SH-SY5Y (cell line): ENCODE data around the gene EIF2B4.

ENCODE experiments used
- GATA2 ChIP-seq: IDR thresholded peaks from 2 replicates; pipeline ENCODE4 v1.6.1; 2011; ENCODE audit warnings: mild to moderate bottlenecking, low read depth, low read length
- GATA3 ChIP-seq: IDR thresholded peaks from 2 replicates; pipeline ENCODE4 v1.6.1; 2011; ENCODE audit warnings: low read depth, mild to moderate bottlenecking, low read length, moderate library complexity

DNA sequence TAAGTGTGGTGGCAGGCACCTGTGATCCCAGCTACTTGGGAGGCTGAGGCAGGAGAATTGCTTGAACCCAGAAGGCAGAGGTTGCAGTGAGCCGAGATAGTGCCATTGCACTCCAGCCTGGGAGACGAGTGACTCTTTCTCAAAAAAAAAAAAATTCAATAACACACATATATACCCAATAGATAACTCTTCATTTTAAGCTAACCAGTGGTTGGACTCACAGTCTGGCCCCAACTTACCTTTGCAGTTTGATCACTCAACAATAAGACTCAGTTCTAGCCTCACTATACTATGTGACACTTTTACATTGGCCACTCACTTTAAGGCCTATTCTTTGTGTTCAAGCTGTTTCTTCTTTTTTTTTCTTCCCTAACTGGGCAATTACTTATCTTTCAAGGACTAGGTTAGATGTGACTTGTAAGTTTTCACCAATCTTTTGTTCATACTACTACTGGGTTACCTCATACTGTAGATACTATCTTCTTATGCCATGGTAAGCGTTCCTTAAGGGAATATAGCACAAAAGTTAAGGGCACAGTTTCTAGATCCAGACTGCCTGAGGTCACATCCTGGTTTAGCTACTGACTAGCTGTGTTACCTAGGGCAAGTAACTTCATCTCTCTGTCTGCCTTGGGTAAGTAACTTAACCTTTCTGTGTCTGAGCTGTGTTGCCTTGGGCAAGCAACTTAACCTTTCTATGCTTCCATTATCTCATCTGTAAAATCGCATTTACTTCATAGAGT is 7.3 kb downstream of the EIF2B4 start:
- TF ChIP-seq GATA3 (no peak), GATA2 (no peak)
